GM18517 (cell line): ENCODE data around the gene DIP2C.
"Not testable (repeated sequence)": the region's sequence is repeated elsewhere in the genome, so short reads cannot be mapped to it uniquely, and the experiment has no call there.

Source experiments
- ATAC-seq: cut with Tn5 transposase; IDR thresholded peaks from one replicate; pipeline ENCODE4 v1.9.1; 2021; ENCODE audit warnings: mild to moderate bottlenecking, moderate library complexity; ENCODE audit not compliant: unreplicated experiment

The DIP2C gene

GRCh38 chr10:644076-644942 is 45.2 kb downstream of the DIP2C start:
- no peak for ATAC-seq

- ATAC-seq, result no peak
These were observed 47.1 kb downstream of the DIP2C start for GRCh38 chr10:642186-642890.

GRCh38 chr10:641149-642010 is 48.1 kb downstream of the DIP2C start:
- no peak for ATAC-seq

- no peak for ATAC-seq
These were observed 48.8 kb downstream of the DIP2C start for GRCh38 chr10:640673-641045.

- ATAC-seq, result no peak
These were observed 49.5 kb downstream of the DIP2C start for GRCh38 chr10:639751-640672.

- no peak for ATAC-seq
These were observed 50.3 kb downstream of the DIP2C start for GRCh38 chr10:639001-639750.

- no peak for ATAC-seq
These were observed 51.7 kb downstream of the DIP2C start for GRCh38 chr10:637771-638195.

- ATAC-seq, result no peak
These were observed 52.2 kb downstream of the DIP2C start for GRCh38 chr10:637221-637620.

- ATAC-seq, result no peak
These were observed 52.7 kb downstream of the DIP2C start for GRCh38 chr10:636769-637168.

GRCh38 chr10:636016-636730 is 53.3 kb downstream of the DIP2C start:
- ATAC-seq, result no peak

- no peak for ATAC-seq
These were observed 54.2 kb downstream of the DIP2C start for GRCh38 chr10:635088-635861.

- ATAC-seq, result no peak
These were observed 55.2 kb downstream of the DIP2C start for GRCh38 chr10:634256-634655.

- ATAC-seq, result no peak
These were observed 55.9 kb downstream of the DIP2C start for GRCh38 chr10:633279-634245.

- ATAC-seq, result not testable (repeated sequence)
These were observed 56.7 kb downstream of the DIP2C start for GRCh38 chr10:632807-633177.

GRCh38 chr10:632155-632806 is 57.2 kb downstream of the DIP2C start:
- ATAC-seq, result not testable (repeated sequence)

- no peak for ATAC-seq
These were observed 58.2 kb downstream of the DIP2C start for GRCh38 chr10:631266-631665.
